Measurements from ENCODE around the gene YBEY.
"Not testable (repeated sequence)": the region's sequence is repeated elsewhere in the genome, so short reads cannot be mapped to it uniquely, and the experiment has no call there.

YBEY gene, protein sequence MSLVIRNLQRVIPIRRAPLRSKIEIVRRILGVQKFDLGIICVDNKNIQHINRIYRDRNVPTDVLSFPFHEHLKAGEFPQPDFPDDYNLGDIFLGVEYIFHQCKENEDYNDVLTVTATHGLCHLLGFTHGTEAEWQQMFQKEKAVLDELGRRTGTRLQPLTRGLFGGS

DNA sequence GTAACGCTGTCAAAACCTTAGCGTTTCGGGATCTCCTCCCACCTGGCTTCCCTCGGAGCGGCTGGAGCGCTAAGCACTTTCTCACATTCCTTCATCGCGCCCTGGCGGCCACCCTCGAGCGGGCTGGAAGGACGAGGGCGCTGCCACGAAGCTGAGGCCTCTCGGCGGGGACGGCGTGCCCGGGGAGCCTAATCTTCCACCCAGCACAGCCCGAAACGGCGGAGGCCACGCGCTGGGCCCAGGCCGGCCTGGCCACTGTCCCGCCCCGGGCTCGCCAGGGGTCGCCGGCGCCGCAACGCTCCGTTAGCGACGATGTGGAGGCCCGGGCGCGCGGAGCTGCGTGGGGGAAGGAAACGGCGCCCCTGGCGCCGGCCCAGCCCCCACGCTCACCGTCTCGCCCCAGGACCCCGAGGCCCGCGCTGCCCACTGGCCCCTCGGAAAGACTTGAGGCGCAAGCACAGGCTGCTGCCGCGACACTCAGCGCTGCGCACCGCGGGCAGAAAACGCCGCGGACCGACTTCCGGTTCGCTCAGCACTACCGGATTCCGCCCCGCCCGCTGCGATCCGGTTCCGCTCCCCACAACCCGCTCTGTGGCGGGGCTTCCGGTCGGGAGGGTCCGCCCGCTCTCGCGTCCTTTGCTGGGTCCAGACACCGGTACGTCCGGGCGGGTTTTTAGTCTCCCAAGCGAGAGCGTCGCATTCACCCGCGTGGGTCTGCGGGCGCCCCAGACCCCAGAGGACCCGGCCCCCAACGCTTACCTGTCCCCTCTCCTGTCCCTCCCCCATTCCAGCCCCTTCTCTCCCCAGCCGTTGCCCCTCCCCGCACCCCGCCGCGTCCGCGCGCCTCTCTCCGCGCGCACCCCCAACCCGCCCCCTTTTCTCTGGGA, at the start of gene YBEY:
Gene YBEY (plus strand): TSS at position 582 of the 887 bp plus-strand sequence. CDS start 572 bp downstream, outside the sequence.
- DNase-seq, result peak; percentile 25

DNA sequence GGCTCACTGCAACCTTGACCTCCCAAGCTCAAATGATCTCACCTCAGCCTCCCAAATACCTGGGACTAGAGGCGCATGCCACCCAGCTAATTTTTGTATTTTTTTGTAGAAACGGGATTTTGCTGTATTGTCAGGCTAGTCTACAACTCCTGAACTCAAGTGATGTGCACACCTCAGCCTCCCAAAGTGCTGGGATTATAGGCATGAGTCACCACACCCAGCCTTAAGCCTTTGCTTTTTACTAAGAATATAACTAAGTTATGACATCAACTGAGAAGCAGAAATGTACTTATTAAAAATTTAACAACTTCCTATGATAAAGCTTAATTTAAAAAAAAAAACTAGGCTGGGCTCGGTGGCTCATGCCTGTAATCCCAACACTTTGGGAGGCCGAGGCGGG, 48.7 kb upstream of the YBEY start:
- no peak for DNase-seq

DNA sequence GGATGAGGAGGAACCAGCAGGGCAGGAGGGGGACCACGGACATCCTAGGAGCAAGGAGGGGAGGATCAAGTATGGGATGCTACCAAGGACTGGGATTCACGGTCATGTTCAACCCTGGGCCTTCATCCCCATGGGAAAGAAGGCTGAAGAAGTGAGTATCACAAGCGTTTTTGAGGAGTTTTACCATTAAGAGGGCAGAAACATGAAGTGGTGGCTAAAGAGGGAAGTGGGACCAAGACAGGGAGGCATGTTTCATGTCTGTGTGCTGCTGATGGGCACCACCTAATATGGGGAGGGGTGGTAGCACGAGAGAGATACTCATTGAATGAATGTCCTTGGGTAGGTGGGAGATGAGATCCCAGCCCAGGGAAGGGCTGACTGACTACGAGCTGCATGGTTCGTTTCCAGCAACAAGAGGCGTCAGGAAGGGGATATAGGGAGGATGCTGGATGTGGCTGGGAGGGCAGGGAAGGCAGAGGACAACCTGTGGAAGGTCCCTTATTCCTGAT, 46.3 kb upstream of the YBEY start:
- DNase-seq, result no peak

DNA sequence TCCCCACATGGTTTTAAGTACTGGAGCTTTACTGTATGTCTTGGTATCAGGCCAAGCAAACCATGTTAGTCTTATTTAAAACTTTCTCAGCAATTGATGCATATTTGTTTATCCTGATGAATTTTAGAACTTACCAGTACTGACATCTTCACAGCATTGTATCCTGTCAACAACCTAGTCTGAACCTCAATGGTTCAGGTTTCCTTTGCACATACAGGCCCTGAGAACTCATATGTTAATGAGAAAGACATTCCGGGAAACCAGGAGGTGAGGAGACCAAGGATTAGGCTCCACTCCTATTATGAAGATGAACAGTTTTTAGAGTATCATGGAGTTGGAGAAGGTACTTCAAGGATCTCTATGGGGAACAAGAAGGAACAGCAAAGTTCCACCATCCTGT, 44.6 kb upstream of the YBEY start:
- DNase-seq, result not testable (repeated sequence)

DNA sequence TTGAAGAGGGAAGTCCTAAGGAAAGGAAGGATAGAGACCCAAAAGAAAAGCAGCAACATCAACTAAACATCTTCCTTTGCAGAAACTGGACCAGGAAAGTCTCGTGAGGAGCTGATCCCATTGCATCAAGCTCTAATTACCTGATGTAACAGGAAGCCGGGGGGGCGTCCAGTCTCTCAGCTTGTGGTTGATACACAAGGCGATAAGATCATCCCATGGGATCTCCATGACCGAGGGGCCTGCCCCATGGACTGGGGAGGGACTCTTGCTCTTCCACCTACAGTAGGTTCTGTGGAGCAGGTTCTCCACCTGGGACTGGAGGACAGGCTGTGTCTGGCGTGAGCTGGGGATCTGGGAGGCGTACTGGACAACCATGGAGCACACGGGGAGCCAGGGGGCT, 42.8 kb upstream of the YBEY start:
- DNase-seq, result no peak

DNA sequence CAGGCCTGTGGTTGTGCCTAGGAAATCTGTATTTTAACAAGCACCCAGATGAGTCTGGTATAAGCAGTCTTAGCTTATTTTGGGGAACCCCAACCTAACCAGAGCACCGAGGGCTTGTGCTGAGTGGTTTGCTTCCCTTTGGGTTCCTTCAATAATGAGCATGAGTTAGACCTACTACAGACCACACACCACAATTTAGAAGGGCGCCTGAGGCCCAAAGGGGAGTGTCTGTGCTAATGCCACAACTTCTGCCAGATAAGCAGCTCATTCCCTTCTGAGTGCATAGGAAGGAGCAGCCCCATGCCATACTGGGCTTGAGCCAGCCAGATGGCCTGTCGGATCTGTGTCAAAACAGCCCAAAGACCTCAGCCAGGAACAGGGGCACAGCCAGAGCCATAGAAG, 42.2 kb upstream of the YBEY start:
- no peak for DNase-seq

DNA sequence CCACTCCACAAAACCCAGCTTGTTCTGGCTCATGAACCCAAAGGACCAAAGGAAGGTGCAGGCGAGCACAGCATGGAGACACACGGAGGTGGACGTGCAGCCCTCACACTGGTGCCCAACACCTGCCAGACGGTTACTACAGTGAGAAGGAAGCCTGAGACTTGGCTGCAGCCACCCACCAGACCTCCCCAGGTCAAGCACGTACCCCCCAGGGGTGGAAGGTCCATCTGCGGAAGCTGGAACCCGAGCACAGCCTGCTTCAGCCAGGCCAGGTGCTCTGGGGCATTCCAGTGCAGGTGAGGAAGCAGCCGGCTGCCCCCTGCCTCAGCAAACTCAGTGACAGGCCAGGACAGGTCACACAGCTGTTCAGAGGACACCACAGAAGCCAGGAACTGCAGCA, 41.5 kb upstream of the YBEY start:
- no peak for DNase-seq

DNA sequence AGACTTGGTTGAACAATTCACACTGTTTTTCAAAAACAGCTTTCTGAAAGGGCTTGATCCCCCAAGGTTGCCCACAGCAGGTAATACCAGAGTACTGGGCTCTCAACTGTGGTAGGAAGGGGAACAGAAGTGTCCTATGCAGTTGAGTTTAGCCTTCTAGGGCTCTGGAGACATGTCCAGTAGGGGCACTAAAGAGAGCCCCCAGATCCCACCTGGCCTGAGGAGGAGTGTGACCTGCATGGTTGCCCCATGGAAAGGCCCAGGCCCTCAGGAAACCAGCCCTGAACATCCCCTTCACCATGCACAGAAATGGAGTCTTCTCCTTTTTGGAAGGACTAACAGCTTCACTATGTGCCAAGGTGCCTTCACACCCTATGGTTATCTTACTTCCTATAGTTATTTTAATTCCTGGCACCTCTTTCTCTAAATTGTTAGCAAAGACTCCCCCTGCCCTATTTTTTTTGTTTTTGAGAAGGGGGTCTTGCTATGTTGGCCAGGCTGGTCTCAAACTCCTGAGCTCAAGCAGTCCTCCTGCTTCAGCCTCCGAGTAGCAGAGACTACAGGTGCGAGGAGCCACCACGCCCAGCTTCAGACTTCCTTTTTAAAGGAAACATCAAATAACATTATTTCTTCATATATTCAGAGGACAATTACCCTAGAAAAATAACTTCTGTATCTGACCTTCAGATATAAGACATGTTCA, 40.8 kb upstream of the YBEY start:
- no peak for DNase-seq

DNA sequence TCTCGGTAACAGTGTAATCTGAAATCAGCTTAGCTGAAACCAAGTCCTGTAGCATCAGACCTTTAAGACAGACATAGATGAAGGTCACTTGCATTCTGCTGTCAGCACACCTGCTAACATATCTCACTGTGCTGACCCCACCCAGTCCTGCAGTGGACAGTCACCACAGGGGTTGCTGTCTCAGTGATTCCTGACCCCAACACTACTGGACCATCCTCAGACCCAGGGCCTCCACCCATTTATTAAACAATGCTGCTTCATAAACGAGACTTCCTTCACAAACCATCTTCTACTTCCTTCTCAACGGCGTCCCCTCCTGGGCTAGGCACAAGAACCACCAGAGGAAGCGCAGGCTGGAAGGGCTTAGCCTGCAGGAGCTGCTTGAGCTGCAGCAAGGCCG, 39.8 kb upstream of the YBEY start:
- no peak for DNase-seq

DNA sequence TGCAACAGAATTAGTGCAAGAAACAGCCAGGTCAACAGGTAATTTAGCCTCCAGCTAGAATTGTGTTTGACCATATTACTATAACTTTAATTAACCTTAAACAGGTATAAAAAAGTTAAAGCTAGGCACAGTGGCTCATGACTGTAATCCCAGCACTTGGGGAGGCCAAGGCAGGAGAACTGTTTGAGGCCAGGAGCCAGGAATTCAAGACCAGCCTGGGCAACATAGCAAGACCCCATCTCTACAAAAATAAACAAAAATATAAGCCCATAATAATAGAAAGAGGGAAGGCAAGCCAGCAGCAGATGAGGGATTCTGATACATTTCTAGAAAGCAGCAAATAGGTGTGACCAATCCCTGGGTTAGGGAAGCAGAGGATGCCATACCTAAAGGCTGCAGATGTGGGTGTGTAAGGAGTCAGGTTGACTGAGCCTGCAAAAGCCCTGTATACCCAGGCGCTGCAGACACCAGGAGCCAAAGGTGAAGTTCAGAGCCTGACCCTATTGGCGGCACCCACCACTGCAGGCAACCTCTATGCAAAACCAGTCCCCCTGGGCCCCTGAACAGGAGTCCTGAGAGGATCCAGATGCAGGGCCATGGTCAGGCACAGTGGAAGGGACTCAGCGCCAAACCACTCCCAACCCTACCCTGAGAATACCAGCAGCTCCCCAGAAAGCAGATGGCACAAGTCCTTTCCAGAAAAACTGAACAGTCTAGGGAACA, 38.3 kb upstream of the YBEY start:
- no peak for DNase-seq

DNA sequence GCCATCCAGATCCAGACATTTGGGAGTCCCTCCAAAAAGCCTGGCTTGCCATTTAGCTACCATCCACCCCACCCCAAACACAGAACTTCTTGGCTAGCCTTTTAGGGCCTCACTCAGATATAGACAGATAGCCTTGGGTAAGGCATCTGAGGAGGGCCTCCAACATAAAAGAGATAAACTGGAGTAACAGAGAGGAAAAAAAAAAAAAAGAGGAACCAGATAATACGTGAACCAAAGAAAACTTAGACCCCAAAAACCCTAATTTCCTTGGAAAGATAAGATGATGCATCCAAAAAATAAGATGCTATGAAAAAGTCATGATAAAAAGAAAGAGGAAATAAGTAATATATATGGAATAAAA, 37.7 kb upstream of the YBEY start:
- no peak for DNase-seq

DNA sequence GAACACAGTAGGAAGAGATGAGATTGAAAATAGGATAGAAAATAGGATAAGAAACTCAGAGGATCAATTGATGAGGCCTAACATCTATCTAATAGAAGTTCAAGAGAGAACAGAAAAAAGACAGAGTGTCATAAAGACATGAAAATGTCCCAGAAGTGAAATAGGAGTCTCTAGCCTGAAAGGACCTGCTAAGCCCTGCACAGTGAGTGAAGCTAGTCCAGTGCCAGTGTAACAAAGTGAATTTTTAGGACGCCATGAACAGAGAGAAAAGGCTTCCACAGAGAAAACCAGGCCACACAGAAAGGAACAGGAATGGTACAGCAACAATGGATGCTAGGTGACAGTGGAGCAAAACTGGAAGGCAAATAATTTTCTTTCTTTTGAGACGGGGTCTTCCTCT, 37.3 kb upstream of the YBEY start:
- no peak for DNase-seq

DNA sequence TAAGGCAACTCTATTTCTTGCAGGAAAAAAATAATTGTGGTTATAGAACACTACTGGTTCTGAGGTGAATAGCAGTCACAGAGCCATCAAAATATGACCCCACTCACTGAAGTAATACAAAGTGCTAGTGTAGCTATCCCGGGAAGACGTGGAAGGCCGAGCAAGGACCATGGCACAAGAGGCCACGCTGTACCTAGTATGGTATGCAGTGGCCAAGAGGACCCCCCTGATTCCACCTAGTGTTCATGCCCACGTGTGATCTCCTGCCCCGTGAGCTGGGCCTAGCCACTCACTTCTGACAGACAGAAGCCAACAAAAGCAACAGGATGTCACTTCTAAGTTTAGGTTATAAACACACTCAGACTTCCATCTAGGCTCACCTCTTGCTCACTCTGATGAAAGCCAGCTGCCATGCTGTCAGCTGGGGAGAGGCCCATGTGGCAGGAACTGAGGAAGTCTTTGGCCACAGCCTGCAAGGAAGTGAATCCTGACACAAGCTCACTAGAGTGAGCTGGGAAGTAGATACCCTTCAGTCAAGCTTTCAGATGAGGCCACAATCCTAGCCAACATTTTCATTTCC, 35.9 kb upstream of the YBEY start:
- DNase-seq, result no peak

DNA sequence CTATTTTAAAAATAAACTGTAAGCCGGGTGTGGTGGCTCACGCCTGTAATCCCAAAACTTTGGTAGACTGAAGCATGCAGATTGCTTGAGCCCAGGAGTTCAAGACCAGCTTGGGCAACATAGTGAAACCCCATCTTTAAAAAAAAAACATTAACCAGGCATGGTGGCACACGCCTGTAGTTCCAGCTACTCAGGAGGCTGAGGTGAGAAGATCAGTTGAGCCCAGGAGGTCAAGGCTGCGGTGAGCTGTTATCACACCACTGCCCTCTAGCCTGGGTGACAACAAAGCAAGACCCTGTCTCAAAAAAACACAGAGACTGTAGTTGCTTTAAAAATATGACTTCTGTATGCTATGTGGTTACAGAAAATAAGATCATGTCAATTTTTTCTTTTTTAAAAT, 33.3 kb upstream of the YBEY start:
- DNase-seq, result no peak

DNA sequence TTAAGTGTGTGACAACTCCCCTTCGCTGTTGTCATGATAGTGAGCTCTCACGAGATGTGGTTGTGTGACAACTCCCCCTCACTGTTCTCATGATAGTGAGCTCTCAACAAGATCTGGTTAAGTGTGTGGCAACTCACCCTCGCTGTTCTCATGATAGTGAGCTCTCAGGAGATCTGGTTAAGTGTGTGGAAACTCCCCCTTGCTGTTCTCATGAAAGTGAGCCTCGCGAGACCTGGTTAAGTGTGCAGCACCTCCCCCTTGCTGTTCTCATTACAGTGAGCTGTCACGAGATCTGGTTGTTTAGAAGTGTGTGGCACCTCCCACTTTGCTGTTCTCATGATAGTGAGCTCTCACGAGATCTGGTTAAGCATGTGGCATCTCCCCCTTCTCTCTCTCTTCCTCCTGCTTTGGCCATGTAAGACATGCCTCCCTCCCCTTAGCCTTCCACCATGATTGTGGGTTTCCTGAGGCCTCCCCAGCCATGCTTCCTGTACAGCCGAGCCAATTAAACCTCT, 32.5 kb upstream of the YBEY start:
- peak; percentile 77 for DNase-seq

DNA sequence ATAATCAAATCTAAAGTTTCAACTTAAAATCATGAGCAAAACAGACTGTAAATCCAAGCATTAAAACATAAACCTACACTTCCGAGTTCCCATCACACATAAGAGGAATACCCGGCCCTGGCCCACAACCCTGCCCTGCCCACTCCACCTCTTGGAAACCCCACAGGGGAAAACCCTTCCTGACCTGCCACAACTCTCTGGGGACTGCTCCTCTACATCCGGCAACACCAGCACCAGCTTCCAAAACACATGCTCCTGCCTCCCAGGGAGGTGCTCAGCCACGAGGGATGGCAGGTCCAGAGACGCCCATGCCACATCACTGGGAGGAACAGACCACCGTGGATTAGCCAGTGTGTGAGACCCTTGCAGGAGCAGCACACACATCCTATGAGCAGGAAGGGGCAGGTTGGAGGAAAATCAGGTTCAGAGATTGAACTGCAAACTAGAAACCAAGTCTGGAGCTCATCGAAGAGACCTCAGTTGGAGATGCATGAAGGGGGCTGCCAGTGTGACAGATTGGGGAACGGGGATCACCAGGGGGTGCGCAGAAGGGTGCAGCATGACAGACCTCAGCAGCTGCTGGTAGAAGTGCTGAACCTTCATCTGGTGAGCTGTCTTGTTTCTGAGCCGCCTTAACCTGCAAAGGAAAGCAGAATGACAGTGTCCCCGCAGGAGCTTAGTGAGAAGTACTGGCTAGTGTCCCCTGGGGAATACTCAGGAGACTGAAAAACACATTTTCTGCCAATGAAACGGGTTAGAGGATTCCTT, 31.8 kb upstream of the YBEY start:
- DNase-seq, result no peak

DNA sequence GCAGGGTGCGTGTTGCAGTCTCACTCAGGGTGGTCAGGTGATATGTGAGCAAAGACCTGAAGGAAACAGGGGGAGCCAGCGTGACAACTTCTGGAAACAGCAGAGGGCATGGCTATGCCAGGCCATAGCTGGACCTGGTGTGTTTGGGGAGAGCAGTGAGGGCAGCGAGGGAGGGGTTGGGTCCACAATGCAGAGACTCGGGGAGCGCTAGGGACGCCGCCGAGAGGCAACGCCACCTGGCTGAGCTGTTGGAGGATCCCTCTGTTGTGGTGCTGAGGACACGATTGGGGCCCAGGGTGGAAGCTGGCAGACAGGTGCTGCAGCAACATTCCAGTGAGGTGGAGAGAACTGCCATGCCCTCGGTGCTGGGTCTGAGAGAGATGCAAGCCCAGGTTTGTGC, 31.0 kb upstream of the YBEY start:
- DNase-seq, result no peak

DNA sequence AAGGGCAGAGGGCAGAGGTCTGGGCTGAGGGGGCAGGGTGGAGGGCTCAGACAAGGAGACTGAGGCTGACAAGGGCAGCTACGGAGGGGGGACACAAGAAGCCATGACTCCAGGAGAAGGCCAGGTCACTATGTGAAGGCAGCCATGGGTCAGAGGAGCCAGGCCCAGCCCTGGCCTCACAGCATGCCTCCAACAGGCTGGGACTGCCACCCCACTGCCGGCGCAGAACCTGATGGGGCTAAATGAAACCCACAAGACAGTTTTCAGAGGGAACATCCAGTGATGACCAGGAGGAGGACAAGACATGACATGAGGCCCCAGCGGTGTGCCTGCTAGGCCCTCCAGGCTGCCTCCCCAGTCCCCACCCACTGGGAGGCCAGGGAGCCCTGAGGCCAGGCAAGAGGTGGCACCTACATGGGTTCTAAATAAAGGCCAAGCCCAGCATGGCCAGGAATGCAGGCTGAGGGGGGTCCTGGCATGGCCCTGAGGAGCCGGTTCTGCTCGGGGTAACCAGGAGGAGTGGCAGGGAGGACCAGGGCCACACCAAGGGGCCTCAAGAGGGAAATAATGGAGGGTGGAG, 30.3 kb upstream of the YBEY start:
- no peak for DNase-seq

DNA sequence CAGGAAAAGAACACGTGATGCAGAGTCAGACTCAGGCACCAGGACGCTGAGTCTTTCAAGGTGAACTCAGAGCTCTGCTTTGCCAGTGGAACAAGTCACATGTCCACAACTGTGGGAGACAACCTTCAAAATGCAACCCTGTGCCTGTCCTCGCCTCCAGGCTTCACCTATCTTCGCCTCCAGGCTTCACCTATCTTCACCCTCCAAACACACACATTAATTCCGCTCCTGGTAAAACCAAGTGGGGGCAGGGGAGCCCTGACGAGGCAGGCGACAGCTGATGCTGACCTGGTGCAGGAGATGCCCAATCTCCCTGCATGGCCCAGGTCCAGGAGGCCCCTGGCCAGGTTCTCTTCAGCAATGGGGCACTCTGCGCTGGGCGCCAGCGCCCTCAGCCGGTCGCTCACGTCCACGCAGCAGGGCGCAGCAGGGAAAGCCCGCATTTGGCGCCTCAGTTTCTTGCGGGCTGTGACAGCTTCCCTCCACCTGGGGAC, 29.6 kb upstream of the YBEY start:
- no peak for DNase-seq

DNA sequence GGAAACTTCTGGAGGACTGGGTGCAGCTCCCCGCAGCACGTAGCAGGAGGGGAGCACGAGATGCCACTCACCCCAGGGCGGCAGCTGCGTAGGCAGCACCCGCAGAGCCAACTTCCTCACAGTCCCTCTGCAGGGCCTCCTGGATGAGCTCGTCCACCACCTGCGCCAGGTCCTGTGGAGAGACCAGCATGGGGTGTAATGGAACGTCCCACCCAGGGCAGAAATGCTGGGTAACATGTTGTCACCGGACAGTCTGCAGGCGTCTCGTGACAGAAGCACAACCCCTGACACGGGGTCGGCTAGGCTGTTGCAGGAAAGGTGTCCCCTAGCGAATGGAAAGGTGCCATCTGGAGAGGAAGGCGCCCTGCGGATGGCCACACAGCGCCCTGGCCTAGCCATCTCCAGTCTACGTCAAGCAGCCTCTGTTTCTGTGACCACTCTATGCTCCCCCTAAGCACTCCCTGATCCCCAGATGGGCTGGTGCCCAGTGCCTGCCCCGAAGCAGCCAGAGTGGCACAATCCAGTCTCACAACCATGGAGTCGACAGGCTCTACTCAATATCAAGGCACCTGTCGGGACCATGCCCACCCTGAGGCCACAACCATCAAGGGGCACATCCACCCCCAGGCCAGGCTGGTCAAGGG, 22.0 kb upstream of the YBEY start:
- no peak for DNase-seq

DNA sequence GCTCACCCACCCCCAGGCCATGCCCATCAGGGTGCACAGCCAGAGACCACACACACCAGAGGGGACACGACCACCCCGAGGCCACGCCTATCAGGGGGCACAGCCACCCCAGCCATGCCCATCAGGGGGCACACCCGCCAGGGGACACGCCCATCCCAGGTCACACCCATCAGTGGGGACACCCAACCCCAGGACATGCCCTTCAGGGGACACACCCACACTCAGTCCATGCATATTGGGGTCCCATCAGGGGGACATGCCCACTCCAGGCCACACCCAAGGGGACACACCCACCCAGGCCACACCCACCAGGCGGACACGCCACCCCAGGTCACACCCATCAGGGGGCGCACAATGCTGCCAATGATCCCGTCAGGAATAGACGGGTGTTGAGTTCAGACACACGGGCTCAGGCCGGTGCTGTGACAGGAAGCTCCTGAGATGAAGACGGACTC, 21.4 kb upstream of the YBEY start:
- no peak for DNase-seq

All from NCI-H1436 treated with DMSO at 0.1 percent for 48 hours (cell line).